HEK293 (cell line): ENCODE measurements around the gene CD37.
A peak's percentile ranks its signal among the peaks of the same experiment; 100 is the strongest.

Experiments
- CTCF ChIA-PET: fragments of 350-600 bp; formaldehyde crosslinking; extraction: SDS; loops from one replicate; lab custom pipeline; 2021; ENCODE audit warnings: antibody characterized with exemption; lab: Yijun Ruan, JAX
- POLR2A ChIA-PET: fragments of 300-600 bp; formaldehyde crosslinking; extraction: SDS; loops from one replicate; lab custom pipeline; 2020; ENCODE audit warnings: antibody characterized with exemption, inconsistent platforms; lab: Yijun Ruan, JAX
- H3K27ac ChIP-seq: fragments of 200-500 bp; sonication (Bioruptor generic); 2 replicates; pipeline ENCODE4 v1.5.1; 2014; ENCODE audit warnings: low read depth, low read length, control low read depth, inconsistent platforms; ENCODE audit errors: extremely low read depth
- H3K36me3 ChIP-seq, 2 experiments: fragments of 200-500 bp in 1 of 2; sonication (Bioruptor generic) in 1 of 2; 1 replicate in 1 of 2; 2 replicates in 1 of 2; pipeline ENCODE4 v1.5.1; 2014 to 2017; ENCODE audit warnings: inconsistent platforms in 2 of 2, low read length in 2 of 2; ENCODE audit not compliant: control insufficient read depth in 2 of 2, insufficient read depth in 1 of 2
- H3K4me1 ChIP-seq: fragments of 200-500 bp; sonication (Bioruptor generic); 2 replicates; pipeline ENCODE4 v1.5.1; 2014; ENCODE audit warnings: mild to moderate bottlenecking, low read length, inconsistent platforms; ENCODE audit not compliant: control insufficient read depth, insufficient read depth
- H3K4me3 ChIP-seq: 2 replicates; pipeline ENCODE4 v1.5.1; 2011; ENCODE audit warnings: low read depth, mild to moderate bottlenecking, control low read depth, low read length, moderate library complexity
- H3K9me3 ChIP-seq: fragments of 200-500 bp; sonication (Bioruptor generic); 2 replicates; pipeline ENCODE4 v1.5.1; 2014; ENCODE audit warnings: low read depth, low read length, inconsistent platforms; ENCODE audit not compliant: control insufficient read depth, insufficient read depth
- KLF8 ChIP-seq: fragments of 450-650 bp; formaldehyde crosslinking; IDR thresholded peaks from 2 replicates; pipeline ENCODE4 v1.5.1; 2016; ENCODE audit warnings: missing biosample characterization, missing genetic modification characterization
- KLF9 ChIP-seq: fragments of 450-650 bp; formaldehyde crosslinking; IDR thresholded peaks from 2 replicates; pipeline ENCODE4 v1.5.1; 2016; ENCODE audit warnings: missing biosample characterization, missing genetic modification characterization, low read depth
- SCRT1 ChIP-seq: fragments of 450-650 bp; formaldehyde crosslinking; IDR thresholded peaks from 2 replicates; pipeline ENCODE4 v1.5.1; 2016; ENCODE audit warnings: missing biosample characterization, missing genetic modification characterization, borderline replicate concordance
- SCRT2 ChIP-seq: fragments of 450-650 bp; formaldehyde crosslinking; IDR thresholded peaks from 2 replicates; pipeline ENCODE4 v1.5.1; 2016; ENCODE audit warnings: missing biosample characterization, missing genetic modification characterization
- SP2 ChIP-seq: fragments of 450-650 bp; formaldehyde crosslinking; IDR thresholded peaks from 2 replicates; pipeline ENCODE4 v1.5.1; 2016; ENCODE audit warnings: missing biosample characterization, missing genetic modification characterization
- ZBTB8A ChIP-seq: fragments of 450-650 bp; formaldehyde crosslinking; IDR thresholded peaks from 2 replicates; pipeline ENCODE4 v1.5.1; 2016; ENCODE audit warnings: missing biosample characterization, missing genetic modification characterization
- ZNF10 ChIP-seq: fragments of 450-650 bp; formaldehyde crosslinking; IDR thresholded peaks from 2 replicates; pipeline ENCODE4 v1.5.1; 2017; ENCODE audit warnings: missing biosample characterization, missing genetic modification characterization
- ZNF138 ChIP-seq: fragments of 450-650 bp; formaldehyde crosslinking; IDR thresholded peaks from 2 replicates; pipeline ENCODE4 v1.5.1; 2016; ENCODE audit warnings: missing biosample characterization, missing genetic modification characterization, borderline replicate concordance
- ZNF155 ChIP-seq: fragments of 450-650 bp; formaldehyde crosslinking; IDR thresholded peaks from 2 replicates; pipeline ENCODE4 v1.5.1; 2016; ENCODE audit warnings: missing biosample characterization, missing genetic modification characterization
- ZNF157 ChIP-seq: fragments of 450-650 bp; formaldehyde crosslinking; IDR thresholded peaks from 2 replicates; pipeline ENCODE4 v1.5.1; 2016; ENCODE audit warnings: missing biosample characterization, missing genetic modification characterization
- ZNF324 ChIP-seq: fragments of 450-650 bp; formaldehyde crosslinking; IDR thresholded peaks from 2 replicates; pipeline ENCODE4 v1.5.1; 2016; ENCODE audit warnings: missing biosample characterization, missing genetic modification characterization
- ZNF350 ChIP-seq: fragments of 450-650 bp; formaldehyde crosslinking; IDR thresholded peaks from 2 replicates; pipeline ENCODE4 v1.5.0; 2017; ENCODE audit warnings: missing biosample characterization, mild to moderate bottlenecking, missing genetic modification characterization
- ZNF366 ChIP-seq: fragments of 450-650 bp; formaldehyde crosslinking; conservative IDR thresholded peaks from 2 replicates; pipeline ENCODE4 v1.5.1; 2016; ENCODE audit warnings: missing biosample characterization, missing genetic modification characterization
- ZNF426 ChIP-seq: fragments of 450-650 bp; formaldehyde crosslinking; IDR thresholded peaks from 2 replicates; pipeline ENCODE4 v1.5.1; 2017; ENCODE audit warnings: missing biosample characterization, missing genetic modification characterization, mild to moderate bottlenecking, inconsistent platforms, moderate library complexity
- ZNF529 ChIP-seq: fragments of 450-650 bp; formaldehyde crosslinking; IDR thresholded peaks from 2 replicates; pipeline ENCODE4 v1.5.1; 2017; ENCODE audit warnings: missing genetic modification characterization, missing biosample characterization; ENCODE audit not compliant: insufficient replicate concordance
- ZNF623 ChIP-seq: fragments of 450-650 bp; formaldehyde crosslinking; IDR thresholded peaks from 2 replicates; pipeline ENCODE4 v1.5.1; 2016; ENCODE audit warnings: missing biosample characterization, missing genetic modification characterization
- ZNF626 ChIP-seq: fragments of 450-650 bp; sonication (Bioruptor Pico); formaldehyde crosslinking; IDR thresholded peaks from 2 replicates; pipeline ENCODE4 v1.5.1; 2018; ENCODE audit warnings: missing biosample characterization, missing genetic modification characterization, inconsistent platforms
- ZNF639 ChIP-seq: fragments of 450-650 bp; formaldehyde crosslinking; IDR thresholded peaks from 2 replicates; pipeline ENCODE4 v1.5.1; 2016; ENCODE audit warnings: missing biosample characterization, missing genetic modification characterization
- ZNF660 ChIP-seq: fragments of 450-650 bp; IDR thresholded peaks from 2 replicates; pipeline ENCODE4 v1.5.1; 2018; ENCODE audit warnings: missing biosample characterization, mild to moderate bottlenecking, missing genetic modification characterization
- ZNF677 ChIP-seq: fragments of 450-650 bp; IDR thresholded peaks from 2 replicates; pipeline ENCODE4 v1.5.0; 2018; ENCODE audit warnings: missing biosample characterization, mild to moderate bottlenecking, missing genetic modification characterization, moderate library complexity
- ZSCAN16 ChIP-seq: fragments of 450-650 bp; formaldehyde crosslinking; IDR thresholded peaks from 2 replicates; pipeline ENCODE4 v1.5.1; 2016; ENCODE audit warnings: missing biosample characterization, missing genetic modification characterization
- TF ChIP-seq, protein P1 (sequence below): fragments of 450-650 bp; formaldehyde crosslinking; IDR thresholded peaks from 2 replicates; pipeline ENCODE4 v1.5.1; 2016; ENCODE audit warnings: missing biosample characterization, missing genetic modification characterization
- TF ChIP-seq, protein P2 (sequence below): fragments of 450-650 bp; formaldehyde crosslinking; IDR thresholded peaks from 2 replicates; pipeline ENCODE4 v1.5.0; 2017; ENCODE audit warnings: missing biosample characterization, missing genetic modification characterization, borderline replicate concordance

Gene CD37

DNA sequence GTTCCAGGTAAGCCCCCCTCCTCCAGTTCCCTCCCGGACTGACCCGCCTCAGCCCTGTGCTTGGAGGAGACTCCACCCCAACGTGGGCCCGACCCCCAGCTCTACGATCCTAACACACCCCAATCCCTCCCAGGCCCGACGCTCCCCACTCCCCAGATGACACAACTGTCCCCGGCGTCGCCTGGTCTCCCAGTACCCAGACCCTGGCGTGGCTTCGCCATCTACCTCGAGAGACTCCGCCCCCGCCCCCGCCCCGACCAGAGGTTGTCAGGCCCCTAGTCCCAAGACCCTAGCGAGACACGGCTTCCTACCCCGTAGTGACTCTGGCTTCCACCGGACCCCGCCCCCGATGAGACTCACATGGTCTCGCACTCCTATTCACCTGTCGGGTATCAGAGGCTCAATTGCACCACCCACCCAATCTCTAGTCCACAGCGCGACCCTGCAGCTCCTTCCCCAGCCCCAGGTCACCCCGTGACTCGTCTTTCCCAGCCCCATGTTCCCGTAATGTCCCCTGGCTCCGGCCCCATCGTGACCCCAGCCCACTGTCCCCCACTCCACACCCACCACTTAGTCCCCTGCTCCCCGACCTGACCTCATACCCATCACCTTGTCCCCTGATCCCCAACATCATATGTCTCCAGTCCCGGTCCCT is 2.9 kb downstream of the CD37 start:
- CTCF ChIA-PET, result interaction anchor here (1.3 kb wide), 1 partner anchor 16 kb away, joined by 3 read pairs; no protein-coding TSS in a partner anchor
- Histone ChIP-seq H3K36me3 (peaks cover 4 to 28% of the 10 kb centered on the region in 2 experiments), H3K27ac (no peak overlapping the region), H3K4me1 (peaks cover 7% of the 10 kb centered on the region; the same call in 1 of the 2 replicates), H3K9me3 (no peaks in the 10 kb centered on the region), H3K4me3 (no peak overlapping the region)
- TF ChIP-seq, protein P1, sequence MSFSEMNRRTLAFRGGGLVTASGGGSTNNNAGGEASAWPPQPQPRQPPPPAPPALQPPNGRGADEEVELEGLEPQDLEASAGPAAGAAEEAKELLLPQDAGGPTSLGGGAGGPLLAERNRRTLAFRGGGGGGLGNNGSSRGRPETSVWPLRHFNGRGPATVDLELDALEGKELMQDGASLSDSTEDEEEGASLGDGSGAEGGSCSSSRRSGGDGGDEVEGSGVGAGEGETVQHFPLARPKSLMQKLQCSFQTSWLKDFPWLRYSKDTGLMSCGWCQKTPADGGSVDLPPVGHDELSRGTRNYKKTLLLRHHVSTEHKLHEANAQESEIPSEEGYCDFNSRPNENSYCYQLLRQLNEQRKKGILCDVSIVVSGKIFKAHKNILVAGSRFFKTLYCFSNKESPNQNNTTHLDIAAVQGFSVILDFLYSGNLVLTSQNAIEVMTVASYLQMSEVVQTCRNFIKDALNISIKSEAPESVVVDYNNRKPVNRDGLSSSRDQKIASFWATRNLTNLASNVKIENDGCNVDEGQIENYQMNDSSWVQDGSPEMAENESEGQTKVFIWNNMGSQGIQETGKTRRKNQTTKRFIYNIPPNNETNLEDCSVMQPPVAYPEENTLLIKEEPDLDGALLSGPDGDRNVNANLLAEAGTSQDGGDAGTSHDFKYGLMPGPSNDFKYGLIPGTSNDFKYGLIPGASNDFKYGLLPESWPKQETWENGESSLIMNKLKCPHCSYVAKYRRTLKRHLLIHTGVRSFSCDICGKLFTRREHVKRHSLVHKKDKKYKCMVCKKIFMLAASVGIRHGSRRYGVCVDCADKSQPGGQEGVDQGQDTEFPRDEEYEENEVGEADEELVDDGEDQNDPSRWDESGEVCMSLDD (tag by site-specific recombination), result 0 out of 2 replicates have a peak, but pooled peaks have one; percentile 48
- TF ChIP-seq ZNF10 (tag by site-specific recombination) (no peak), ZSCAN16 (no peak)
- POLR2A ChIA-PET, result no interaction called here

- Histone ChIP-seq H3K4me1 (peaks cover 7% of the 10 kb centered on the region; the same call in 1 of the 2 replicates), H3K4me3 (no peak overlapping the region), H3K9me3 (no peaks in the 10 kb centered on the region), H3K27ac (no peak overlapping the region), H3K36me3 (peaks cover 8 to 31% of the 10 kb centered on the region in 2 experiments)
- POLR2A ChIA-PET, result no interaction called here
- CTCF ChIA-PET, result no interaction called here
- peak; percentile 65 for TF ChIP-seq KLF9 (tag by site-specific recombination)
- peak; percentile 39; the same call in 1 of the 2 replicates for TF ChIP-seq SCRT2
- peak; percentile 14; the same call in 1 of the 2 replicates for TF ChIP-seq SP2
- TF ChIP-seq ZNF677 (tag by site-specific recombination), result no peak
- peak; percentile 50; the same call in 1 of the 2 replicates for TF ChIP-seq SCRT1 (tag by site-specific recombination)
- no peak for TF ChIP-seq ZNF660
- TF ChIP-seq ZNF138 (tag by site-specific recombination), result no peak
Measured at GRCh38 chr19:49338691-49339300, 3.6 kb downstream of the CD37 start.

- Histone ChIP-seq H3K4me3 (no peak overlapping the region), H3K27ac (no peak overlapping the region), H3K36me3 (peaks cover 8 to 36% of the 10 kb centered on the region in 2 experiments), H3K9me3 (no peaks in the 10 kb centered on the region), H3K4me1 (peaks cover 7% of the 10 kb centered on the region; the same call in 1 of the 2 replicates)
- ChIA-PET POLR2A (no interaction called here), CTCF (interaction anchor here (1.4 kb wide), 1 partner anchor 38 kb away, joined by 6 read pairs; no protein-coding TSS in a partner anchor)
- TF ChIP-seq ZNF155, result no peak
- no peak for TF ChIP-seq ZNF350 (tag by site-specific recombination)
- TF ChIP-seq ZNF366 (tag by site-specific recombination), result no peak
- no peak for TF ChIP-seq ZNF324 (tag by site-specific recombination)
- no peak for TF ChIP-seq ZBTB8A (tag by site-specific recombination)
- TF ChIP-seq ZNF639 (tag by site-specific recombination), result no peak
- TF ChIP-seq, protein P2, sequence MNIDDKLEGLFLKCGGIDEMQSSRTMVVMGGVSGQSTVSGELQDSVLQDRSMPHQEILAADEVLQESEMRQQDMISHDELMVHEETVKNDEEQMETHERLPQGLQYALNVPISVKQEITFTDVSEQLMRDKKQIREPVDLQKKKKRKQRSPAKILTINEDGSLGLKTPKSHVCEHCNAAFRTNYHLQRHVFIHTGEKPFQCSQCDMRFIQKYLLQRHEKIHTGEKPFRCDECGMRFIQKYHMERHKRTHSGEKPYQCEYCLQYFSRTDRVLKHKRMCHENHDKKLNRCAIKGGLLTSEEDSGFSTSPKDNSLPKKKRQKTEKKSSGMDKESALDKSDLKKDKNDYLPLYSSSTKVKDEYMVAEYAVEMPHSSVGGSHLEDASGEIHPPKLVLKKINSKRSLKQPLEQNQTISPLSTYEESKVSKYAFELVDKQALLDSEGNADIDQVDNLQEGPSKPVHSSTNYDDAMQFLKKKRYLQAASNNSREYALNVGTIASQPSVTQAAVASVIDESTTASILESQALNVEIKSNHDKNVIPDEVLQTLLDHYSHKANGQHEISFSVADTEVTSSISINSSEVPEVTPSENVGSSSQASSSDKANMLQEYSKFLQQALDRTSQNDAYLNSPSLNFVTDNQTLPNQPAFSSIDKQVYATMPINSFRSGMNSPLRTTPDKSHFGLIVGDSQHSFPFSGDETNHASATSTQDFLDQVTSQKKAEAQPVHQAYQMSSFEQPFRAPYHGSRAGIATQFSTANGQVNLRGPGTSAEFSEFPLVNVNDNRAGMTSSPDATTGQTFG (tag by site-specific recombination), result no peak
- TF ChIP-seq KLF9 (tag by site-specific recombination), result no peak
- TF ChIP-seq ZNF157 (tag by site-specific recombination), result no peak
- no peak for TF ChIP-seq ZNF623 (tag by site-specific recombination)
- no peak for TF ChIP-seq ZNF626 (tag by site-specific recombination)
- peak; percentile 60 for TF ChIP-seq KLF8 (tag by site-specific recombination)
- TF ChIP-seq ZNF529 (tag by site-specific recombination), result no peak
- TF ChIP-seq ZNF426 (tag by site-specific recombination), result no peak
Measured at GRCh38 chr19:49339301-49340068, 4.3 kb downstream of the CD37 start.
